Fibroblast of lung (primary cell): ENCODE measurements around the gene PHF3. TPM values are rescaled to one million over a fixed set of nuclear protein-coding genes. Genes with fewer than 3 reads are reported as not detected.

Source experiments
- DNase-seq, 2 donors: peaks; one replicate each; pipeline versions ENCODE4 v3.0.0 to v3.0.0-alpha.2; 2010; ENCODE audit warnings: low read depth in 2 of 2
- H2AFZ ChIP-seq: 2 replicates; pipeline ENCODE4 v1.5.1; 2012; ENCODE audit warnings: low read length, control low read depth, inconsistent platforms
- H3K27ac ChIP-seq: 2 replicates; pipeline ENCODE4 v1.5.1; 2011; ENCODE audit warnings: low read length, control low read depth; ENCODE audit not compliant: insufficient read depth
- H3K27me3 ChIP-seq: 2 replicates; pipeline ENCODE4 v1.5.1; 2011; ENCODE audit warnings: mild to moderate bottlenecking, low read length; ENCODE audit not compliant: control insufficient read depth, insufficient read depth
- H3K36me3 ChIP-seq: 2 replicates; pipeline ENCODE4 v1.5.1; 2011; ENCODE audit warnings: low read length; ENCODE audit not compliant: control insufficient read depth, insufficient read depth
- H3K4me1 ChIP-seq: 2 replicates; pipeline ENCODE4 v1.5.1; 2011; ENCODE audit warnings: low read length; ENCODE audit not compliant: control insufficient read depth, insufficient read depth; ENCODE audit errors: extremely low read depth
- H3K4me2 ChIP-seq: 2 replicates; pipeline ENCODE4 v1.5.1; 2011; ENCODE audit warnings: low read length, control low read depth; ENCODE audit not compliant: insufficient read depth; ENCODE audit errors: extremely low read depth
- H3K4me3 ChIP-seq, 4 experiments: fragments of 200-600 bp in 1 of 4; sonication (generic) in 1 of 4; replicated peaks in 1 of 4; 2 replicates each; pipeline ENCODE4 v1.5.1; 2011 to 2016; ENCODE audit warnings: low read length in 4 of 4, low read depth in 3 of 4, mild to moderate bottlenecking in 3 of 4, control low read depth in 2 of 4, inconsistent platforms in 1 of 4, mixed read lengths in 1 of 4; ENCODE audit not compliant: insufficient read depth in 1 of 4; ENCODE audit errors: control extremely low read depth in 1 of 4
- H3K79me2 ChIP-seq: 2 replicates; pipeline ENCODE4 v1.5.1; 2012; ENCODE audit warnings: mild to moderate bottlenecking, low read length, inconsistent platforms; ENCODE audit not compliant: control insufficient read depth, insufficient read depth
- H3K9ac ChIP-seq: 2 replicates; pipeline ENCODE4 v1.5.1; 2011; ENCODE audit warnings: mild to moderate bottlenecking, low read length, control low read depth; ENCODE audit not compliant: insufficient read depth
- H3K9me3 ChIP-seq: 2 replicates; pipeline ENCODE4 v1.5.1; 2012; ENCODE audit warnings: low read depth, low read length; ENCODE audit not compliant: control insufficient read depth, insufficient read depth
- H4K20me1 ChIP-seq: 2 replicates; pipeline ENCODE4 v1.5.1; 2011; ENCODE audit warnings: low read length; ENCODE audit not compliant: control insufficient read depth, insufficient read depth; ENCODE audit errors: extremely low read depth
- CTCF ChIP-seq, 2 donors: IDR thresholded peaks in 1 of 2; conservative IDR thresholded peaks in 1 of 2; 1 replicate in 1 of 2; 2 replicates in 1 of 2; pipeline ENCODE4 v1.5.1; 2011 to 2012; ENCODE audit warnings: low read length in 2 of 2, control low read depth in 1 of 2, inconsistent platforms in 1 of 2, low read depth in 1 of 2, mild to moderate bottlenecking in 1 of 2
- EZH2 ChIP-seq: IDR thresholded peaks from 2 replicates; pipeline ENCODE4 v1.5.1; 2012; ENCODE audit warnings: low read length, control low read depth, mild to moderate bottlenecking; ENCODE audit errors: missing control alignments
- polyA plus RNA-seq, 2 donors: library from polyadenylated mRNA; depleted of rRNA in 1 of 2; stranded (reverse) in 1 of 2; unstranded in 1 of 2; fragments of >200 nt; gene quantifications; 2 replicates each; pipeline ENCODE4 v1.2.1, GENCODE V29; 2011 to 2012; ENCODE audit warnings: missing spikeins in 1 of 2
- total RNA-seq: library from RNA; depleted of rRNA; stranded (reverse); fragments of >200 nt; gene quantifications from 2 replicates; pipeline ENCODE4 v1.2.1, GENCODE V29; 2014

PHF3 gene
- total and polyA plus RNA-seq, 2 donors (not counting 1 experiment from before 2014, with no cell fraction given): 22.2 to 71.5 TPM

- no peak overlapping the region for H3K9ac ChIP-seq
- no peak overlapping the region for H2AFZ ChIP-seq
- no peak overlapping the region for H3K4me2 ChIP-seq
- no peaks in the 10 kb centered on the region for H3K27me3 ChIP-seq
- no peaks in the 10 kb centered on the region for H3K9me3 ChIP-seq
- DNase-seq: no peak
- no peak overlapping the region for H3K27ac ChIP-seq
- H3K4me3 ChIP-seq: no peak overlapping the region
- TF ChIP-seq CTCF (conservative IDR thresholded peaks at IDR 0.05 in 1 of 2, IDR thresholded peaks at IDR 0.05 in 1 of 2; ENCODE audit: low read depth in 1 of 2, low read length in 2 of 2) (no peak), EZH2 (no peak)
- H3K4me1 ChIP-seq: no peaks in the 10 kb centered on the region
- no peaks in the 10 kb centered on the region for H4K20me1 ChIP-seq
- no peaks in the 10 kb centered on the region for H3K36me3 ChIP-seq
- no peaks in the 10 kb centered on the region for H3K79me2 ChIP-seq
Observed at GRCh38 chr6:63599243-63599642, 36.4 kb upstream of the PHF3 start.

DNA sequence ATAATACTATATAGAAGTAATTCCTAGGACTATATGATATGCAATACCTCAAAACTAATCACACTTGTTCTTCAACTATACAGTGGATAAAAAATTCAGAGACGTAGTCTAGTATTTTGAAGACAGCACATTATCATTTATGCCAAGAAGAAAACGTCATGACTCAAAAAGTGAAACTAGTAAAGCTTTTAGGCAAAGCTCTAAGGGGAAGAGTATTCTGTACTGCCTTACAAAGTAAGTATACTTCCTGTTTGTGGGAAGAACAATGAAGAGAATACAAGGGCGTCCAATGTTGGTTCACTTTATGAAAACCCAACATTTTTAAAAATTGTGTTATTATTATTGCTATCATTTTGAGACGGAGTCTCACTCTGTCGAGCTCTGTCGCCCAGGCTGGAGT lies 35.5 kb upstream of the PHF3 start:
- TF ChIP-seq CTCF (conservative IDR thresholded peaks at IDR 0.05 in 1 of 2, IDR thresholded peaks at IDR 0.05 in 1 of 2; ENCODE audit: low read depth in 1 of 2, low read length in 2 of 2): no peak
- TF ChIP-seq EZH2: no peak
- H2AFZ ChIP-seq: peak overlapping the region; percentile 20

GRCh38 chr6:63609231-63609630 lies 26.4 kb upstream of the PHF3 start:
- Histone ChIP-seq H3K27ac (no peak overlapping the region), H3K4me2 (no peak overlapping the region), H3K4me1 (no peaks in the 10 kb centered on the region), H4K20me1 (no peaks in the 10 kb centered on the region), H3K79me2 (no peaks in the 10 kb centered on the region), H3K9ac (no peak overlapping the region), H3K9me3 (no peaks in the 10 kb centered on the region), H3K4me3 (no peak overlapping the region), H3K36me3 (no peaks in the 10 kb centered on the region), H2AFZ (no peak overlapping the region), H3K27me3 (no peaks in the 10 kb centered on the region)
- no peak for TF ChIP-seq EZH2
- TF ChIP-seq CTCF (conservative IDR thresholded peaks at IDR 0.05 in 1 of 2, IDR thresholded peaks at IDR 0.05 in 1 of 2; ENCODE audit: low read depth in 1 of 2, low read length in 2 of 2): no peak
- no peak for DNase-seq

More for the DNA sequence above, 35.5 kb upstream of the PHF3 start:
- no peak for DNase-seq
- no peaks in the 10 kb centered on the region for H3K79me2 ChIP-seq
- no peaks in the 10 kb centered on the region for H4K20me1 ChIP-seq
- no peak overlapping the region for H3K9ac ChIP-seq
- H3K27ac ChIP-seq: no peak overlapping the region
- H3K27me3 ChIP-seq: no peaks in the 10 kb centered on the region
- H3K36me3 ChIP-seq: no peaks in the 10 kb centered on the region
- no peak overlapping the region for H3K4me3 ChIP-seq
- no peaks in the 10 kb centered on the region for H3K9me3 ChIP-seq
- no peaks in the 10 kb centered on the region for H3K4me1 ChIP-seq
- H3K4me2 ChIP-seq: no peak overlapping the region
